CD4-positive, alpha-beta T cell (primary cell): ENCODE data around the gene PRPF19. TPM values are rescaled to one million over a fixed set of nuclear protein-coding genes. Genes with fewer than 3 reads are reported as not detected.
A peak's percentile ranks its signal among the peaks of the same experiment; 100 is the strongest.

ENCODE experiments used
- ATAC-seq: fragments of 200-7000 bp; cut with Tn5 transposase; one replicate; pipeline ENCODE4 v1.10.0; 2022; ENCODE audit warnings: mild to moderate bottlenecking; ENCODE audit not compliant: poor library complexity
- CTCF ChIA-PET: fragments of 350-600 bp; sonication (Branson Sonifier 250); formaldehyde crosslinking; loops from one replicate; lab custom pipeline; 2021; ENCODE audit warnings: antibody characterized with exemption, inconsistent platforms; lab: Charles Lee
- POLR2A ChIA-PET: fragments of 350-600 bp; sonication (Branson Sonifier 250); formaldehyde crosslinking; loops from one replicate; lab custom pipeline; 2021; ENCODE audit warnings: antibody characterized with exemption, inconsistent platforms; lab: Charles Lee
- DNase-seq, 14 experiments: peaks; one replicate each; pipeline ENCODE4 v3.0.0-alpha.2; 2013 to 2020; ENCODE audit warnings: mixed read lengths in 2 of 14
- H3K27ac ChIP-seq, 2 donors: one replicate each; pipeline versions ENCODE4 v1.5.1 to v1.7.0; 2013; ENCODE audit warnings: low read length in 2 of 2, low read depth in 1 of 2, mild to moderate bottlenecking in 1 of 2
- H3K27me3 ChIP-seq, 2 experiments: 1 replicate in 1 of 2; 2 replicates in 1 of 2; pipeline versions ENCODE4 v1.6.1 to v1.7.0; 2013; ENCODE audit warnings: low read length in 2 of 2, control low read depth in 1 of 2, mild to moderate bottlenecking in 1 of 2, moderate library complexity in 1 of 2; ENCODE audit not compliant: insufficient read depth in 2 of 2, control insufficient read depth in 1 of 2
- H3K36me3 ChIP-seq: one replicate; pipeline ENCODE4 v1.6.1; 2013; ENCODE audit warnings: low read length, control low read depth; ENCODE audit not compliant: insufficient read depth
- H3K4me1 ChIP-seq: one replicate; pipeline ENCODE4 v1.6.1; 2013; ENCODE audit warnings: low read length, control low read depth; ENCODE audit not compliant: insufficient read depth
- H3K4me3 ChIP-seq: one replicate; pipeline ENCODE4 v1.5.1; 2013; ENCODE audit warnings: mild to moderate bottlenecking, low read length, moderate library complexity
- H3K9me3 ChIP-seq, 2 experiments: 1 replicate in 1 of 2; 2 replicates in 1 of 2; pipeline versions ENCODE4 v1.6.1 to v1.7.0; 2013; ENCODE audit warnings: low read length in 2 of 2, mild to moderate bottlenecking in 2 of 2, control low read depth in 1 of 2, moderate library complexity in 1 of 2; ENCODE audit not compliant: control insufficient read depth in 1 of 2, insufficient read depth in 1 of 2
- H3K27ac Mint-ChIP-seq: one replicate; pipeline ENCODE4 v1.8.0; 2020; ENCODE audit warnings: mixed read lengths
- H3K27me3 Mint-ChIP-seq: one replicate; pipeline ENCODE4 v1.8.0; 2021; ENCODE audit warnings: mixed read lengths
- H3K36me3 Mint-ChIP-seq: one replicate; pipeline ENCODE4 v1.8.0; 2021; ENCODE audit warnings: low read depth, mixed read lengths
- H3K4me1 Mint-ChIP-seq: one replicate; pipeline ENCODE4 v1.8.0; 2021; ENCODE audit warnings: low read depth, mixed read lengths
- H3K4me3 Mint-ChIP-seq: one replicate; pipeline ENCODE4 v1.8.0; 2020; ENCODE audit warnings: mild to moderate bottlenecking, mixed read lengths
- H3K9me3 Mint-ChIP-seq: one replicate; pipeline ENCODE4 v1.8.0; 2020; ENCODE audit warnings: mixed read lengths
- CTCF ChIP-seq: fragments of 200-600 bp; IDR thresholded peaks from one replicate; pipeline ENCODE4 v1.8.0; 2022; ENCODE audit warnings: antibody characterized with exemption, mild to moderate bottlenecking
- intact Hi-C, 2 experiments: fragments of 100-400 bp; cut with DNase I in 1 of 2; cut with micrococcal nuclease in 1 of 2; formaldehyde crosslinking; loops; one replicate each; pipeline versions ENCODE4 v1.15.1 to v1.9.0; 2023 to 2025; cut with DNase I, micrococcal nuclease
- polyA plus RNA-seq, 2 donors: library from polyadenylated mRNA; unstranded; fragments of 120-200 nt; gene quantifications; one replicate each; pipeline ENCODE4 v1.2.1, GENCODE V29; 2013
- total RNA-seq, 174 experiments: library from RNA in 2 of 174; stranded (reverse) in 2 of 174; gene quantifications; one replicate each; pipeline ENCODE4 v1.2.3 and lab custom pipeline; 2021 to 2026

PRPF19 gene
- total RNA-seq = 10 to 100 TPM; 63.2 to 67.3 TPM
- 79.0 TPM for polyA plus RNA-seq (2013, experiment 1 of 2)
- polyA plus RNA-seq (2013, experiment 2 of 2) = 84.4 TPM
- 39.2 to 214 (median 71.6) reads per million in 172 experiments for total RNA-seq (lab: John Stamatoyannopoulos, UW)

GRCh38 chr11:60906132-60906972 is at the start of gene PRPF19:
PRPF19 (minus strand) TSS chr11:60906585; CDS start chr11:60906382, 203 bp downstream.
- ChIA-PET CTCF (interaction anchor here (1.1 to 3.2 kb wide), 4 partner anchors 9 to 64 kb away, joined by 3 to 30 read pairs (median 5); partner anchors contain the start of gene CD6), POLR2A (interaction anchor here (0.6 to 3.6 kb wide), 9 partner anchors 8 to 487 kb away, joined by 3 to 43 read pairs (median 4); partner anchors contain the start of genes TMEM109 and TMEM216)
- H3K27ac ChIP-seq = peak within 1 kb of the TSS; percentile 85 to 93
- Mint-ChIP-seq H3K9me3 (no peaks in the 10 kb centered on the region), H3K4me3 (peak within 1 kb of the TSS; percentile 93), H3K4me1 (peaks cover 56% of the 10 kb centered on the region), H3K27me3 (no peaks in the 10 kb centered on the region), H3K36me3 (peaks cover 49% of the 10 kb centered on the region), H3K27ac (peak within 1 kb of the TSS; percentile 96)
- H3K4me3 ChIP-seq = peak within 1 kb of the TSS; percentile 66
- H3K4me1 ChIP-seq = peaks cover 42% of the 10 kb centered on the region
- intact Hi-C loops = loop anchor here (1.0 to 10.0 kb wide), 8 partner anchors 8 to 1208 kb away; partner anchors contain the start of genes TMEM109 (in 2 of the 2), CCDC86 (in 1 of the 2), CYB561A3 (in 1 of the 2) and FTH1 (in 1 of the 2)
- no peaks in the 10 kb centered on the region for H3K27me3 ChIP-seq
- TF ChIP-seq CTCF = no peak
- ATAC-seq (peak; percentile 93), DNase-seq (peak; percentile 97 to 100 (median 99))
- H3K36me3 ChIP-seq = peaks cover 27% of the 10 kb centered on the region
- no peaks in the 10 kb centered on the region for H3K9me3 ChIP-seq

GRCh38 chr11:60955571-60955970 is 49.2 kb upstream of the PRPF19 start:
- DNase-seq (peak in 4 of 14 experiments; percentile 13 to 55 (median 29)), ATAC-seq (peak; percentile 8)
- H3K36me3 ChIP-seq = no peaks in the 10 kb centered on the region
- H3K4me3 ChIP-seq = no peak overlapping the region
- H3K27ac ChIP-seq = no peak overlapping the region
- H3K27me3 ChIP-seq = peaks cover 0 to 6% of the 10 kb centered on the region in 2 experiments
- POLR2A ChIA-PET = interaction anchor here (0.9 to 1.5 kb wide), 2 partner anchors 22 to 406 kb away, joined by 3 to 4 read pairs; partner anchors contain the start of genes CYB561A3 and TMEM138
- no peak overlapping the region for H3K4me3 Mint-ChIP-seq
- no peaks in the 10 kb centered on the region for H3K9me3 ChIP-seq
- no peak overlapping the region for H3K27ac Mint-ChIP-seq
- H3K36me3 Mint-ChIP-seq = no peaks in the 10 kb centered on the region
- peaks cover 30% of the 10 kb centered on the region for H3K4me1 Mint-ChIP-seq
- CTCF ChIA-PET = no interaction called here
- peaks cover 22% of the 10 kb centered on the region for H3K4me1 ChIP-seq
- H3K27me3 Mint-ChIP-seq = peaks cover 4% of the 10 kb centered on the region
- TF ChIP-seq CTCF = no peak
- H3K9me3 Mint-ChIP-seq = no peaks in the 10 kb centered on the region
- intact Hi-C loops = no loop called here

- H3K4me3 Mint-ChIP-seq = no peak overlapping the region
- H3K36me3 Mint-ChIP-seq = no peaks in the 10 kb centered on the region
- Histone ChIP-seq H3K4me3 (no peak overlapping the region), H3K9me3 (no peaks in the 10 kb centered on the region), H3K27me3 (peaks cover 0 to 9% of the 10 kb centered on the region in 2 experiments), H3K4me1 (peaks cover 29% of the 10 kb centered on the region), H3K36me3 (no peaks in the 10 kb centered on the region), H3K27ac (no peak overlapping the region)
- no peak overlapping the region for H3K27ac Mint-ChIP-seq
- no peak for TF ChIP-seq CTCF
- POLR2A ChIA-PET = no interaction called here
- intact Hi-C loops = loop anchor here in 1 of 2 experiments (5.0 kb wide), 1 partner anchor 37 kb away; no protein-coding TSS in a partner anchor
- CTCF ChIA-PET = interaction anchor here (1.6 kb wide), 1 partner anchor 16 kb away, joined by 4 read pairs; no protein-coding TSS in a partner anchor
- peaks cover 8% of the 10 kb centered on the region for H3K27me3 Mint-ChIP-seq
- ATAC-seq (no peak), DNase-seq (peak in 3 of 14 experiments; percentile 9 to 68 (median 58))
- H3K4me1 Mint-ChIP-seq = peaks cover 35% of the 10 kb centered on the region
- no peaks in the 10 kb centered on the region for H3K9me3 Mint-ChIP-seq
Measured at GRCh38 chr11:60954421-60954820, 48.0 kb upstream of the PRPF19 start.
